Measurements from ENCODE around the gene GPR179.

GPR179 gene

DNA sequence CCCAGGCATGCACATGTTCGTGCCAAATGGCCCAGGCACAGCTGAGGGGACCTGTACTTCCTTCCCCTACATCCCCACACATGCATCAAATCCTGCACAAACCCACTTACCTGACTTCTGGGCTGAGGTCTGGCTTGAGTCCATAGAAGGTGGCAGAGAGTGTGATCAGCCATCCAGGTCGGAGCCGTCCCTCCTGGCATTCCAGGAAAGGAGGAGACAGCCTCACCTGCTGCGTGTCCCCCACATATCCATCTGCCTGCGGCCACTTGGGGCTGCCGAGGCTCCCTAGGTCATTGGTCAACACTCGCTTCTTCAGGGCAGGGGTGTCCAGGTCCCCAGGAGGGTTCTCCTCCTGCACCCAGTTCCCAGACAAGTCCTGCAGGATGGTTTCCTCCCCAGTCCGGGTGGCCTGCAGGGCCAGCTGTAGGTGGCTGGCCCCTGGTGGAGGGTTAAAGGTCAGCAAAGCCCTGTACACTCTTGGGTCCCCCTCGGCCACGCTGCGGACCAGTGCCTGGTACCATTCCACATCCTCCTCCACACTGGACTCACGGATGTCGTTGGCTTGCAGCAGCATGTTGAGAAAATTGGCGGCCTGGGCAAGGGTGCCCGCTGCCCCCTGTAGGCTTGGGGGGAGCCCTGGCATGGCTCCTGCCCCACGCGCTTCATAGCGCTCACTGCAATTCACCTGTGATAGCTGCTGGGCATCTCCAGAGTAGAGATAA is 709 bp downstream of the GPR179 start:
- DNase-seq = no peak

DNA sequence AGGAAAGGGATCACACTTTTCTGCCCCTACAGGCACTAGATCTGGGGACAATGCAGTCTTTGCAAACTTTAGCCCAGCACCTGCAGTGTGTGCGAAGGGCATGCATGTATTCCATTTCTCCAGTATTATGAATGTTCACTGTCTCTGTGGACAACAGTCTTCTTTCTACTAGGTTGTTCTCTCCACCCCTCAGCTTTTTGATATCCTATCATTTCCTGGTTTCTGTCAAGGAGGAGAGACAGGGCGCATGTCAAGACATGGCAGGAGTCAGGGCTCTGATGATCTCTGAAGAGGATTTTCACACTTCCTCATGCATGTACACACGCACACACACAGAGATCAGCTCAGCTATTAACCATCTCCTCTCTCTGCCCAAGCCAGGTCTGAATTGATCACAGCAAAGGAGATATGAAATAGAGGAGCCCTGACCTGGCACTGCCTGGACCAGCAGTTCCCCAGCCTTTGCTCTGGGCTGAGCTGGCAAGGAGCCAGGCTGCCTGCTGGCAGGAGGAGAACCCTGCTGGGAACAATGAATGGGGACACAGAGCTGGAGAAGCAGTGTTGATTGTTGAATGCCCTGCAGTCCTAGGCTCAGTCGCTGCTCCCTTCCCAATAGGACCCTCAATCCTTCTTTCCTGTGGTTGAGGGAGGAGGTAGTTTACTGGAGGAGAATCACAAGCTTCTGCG is 2.6 kb downstream of the GPR179 start:
- DNase-seq = no peak

DNA sequence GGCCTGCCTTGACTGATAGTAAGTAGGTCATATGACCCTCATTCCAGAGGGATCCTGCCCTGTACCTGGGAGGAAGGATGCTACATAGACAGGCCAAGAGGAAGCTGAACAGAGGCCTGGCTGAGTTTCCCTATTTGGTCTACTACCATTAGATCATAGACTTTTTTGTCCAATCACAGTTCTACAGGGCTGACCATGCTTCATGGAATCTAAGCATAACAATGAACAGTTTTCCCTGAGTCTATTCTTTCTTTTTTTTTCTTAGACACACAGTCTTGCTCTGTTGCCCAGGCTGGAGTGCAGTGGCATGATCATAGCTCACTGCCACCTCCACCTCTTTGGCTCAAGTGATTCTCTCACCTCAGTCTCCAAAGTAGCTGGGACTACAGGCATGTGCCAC is 3.9 kb downstream of the GPR179 start:
- DNase-seq = no peak

DNA sequence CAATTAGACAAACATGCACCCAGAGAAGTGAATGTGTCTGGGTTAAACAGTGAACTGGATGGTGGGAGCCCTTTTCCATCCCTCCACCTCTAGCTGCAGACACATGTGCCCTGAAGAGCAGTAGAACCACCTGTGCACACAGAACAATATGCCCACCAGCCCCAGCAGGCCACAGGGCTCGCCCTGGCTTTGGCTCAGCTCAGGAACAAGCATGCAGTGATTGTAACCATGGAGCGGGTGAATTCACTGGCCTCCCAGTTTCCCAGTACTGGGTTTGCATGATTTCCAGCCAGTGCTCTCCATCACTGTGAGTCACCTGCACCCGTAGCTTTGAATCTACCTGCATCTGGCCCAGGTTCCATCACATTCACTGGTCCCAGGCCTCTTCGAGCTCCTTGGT is 5.2 kb downstream of the GPR179 start:
- no peak for DNase-seq

DNA sequence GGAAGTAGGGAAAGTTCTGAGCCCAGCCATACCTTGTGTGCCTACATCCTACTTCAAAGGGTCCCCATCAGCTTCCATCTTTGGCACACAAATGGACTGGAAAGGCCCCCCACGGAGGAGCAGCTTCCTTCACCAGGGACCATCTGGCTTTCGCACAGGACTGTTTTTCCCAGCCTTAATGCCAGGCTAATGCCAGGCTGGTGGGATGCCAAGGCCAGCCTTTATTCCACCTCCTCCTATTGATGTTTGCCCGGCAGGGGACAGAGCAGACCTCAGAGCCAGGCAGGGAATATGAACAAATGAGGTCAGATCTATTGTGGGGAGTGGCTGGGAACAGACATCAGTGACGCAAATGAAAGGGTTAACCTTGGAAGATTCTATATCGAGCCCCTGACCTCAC is 5.7 kb downstream of the GPR179 start:
- DNase-seq = no peak

DNA sequence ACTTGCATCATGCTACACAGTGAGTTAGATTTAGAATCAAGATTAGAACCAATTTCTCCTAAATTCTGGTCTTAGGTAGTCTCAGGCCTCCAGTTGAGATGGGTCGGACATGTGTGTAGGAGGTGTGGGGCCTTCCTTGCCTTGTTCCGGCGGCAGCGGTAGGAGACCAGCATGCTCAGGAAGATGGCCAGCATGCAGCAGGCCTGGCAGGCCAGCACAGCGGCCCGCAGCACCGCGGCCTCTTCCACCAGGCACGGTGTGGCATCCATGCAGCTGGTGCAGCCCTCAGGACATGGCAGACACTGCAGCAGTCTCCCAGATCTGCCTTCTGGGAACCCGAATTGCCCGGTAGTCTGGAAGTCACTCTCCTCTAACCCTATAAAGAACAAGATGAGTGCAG is 6.9 kb downstream of the GPR179 start:
- no peak for DNase-seq

DNA sequence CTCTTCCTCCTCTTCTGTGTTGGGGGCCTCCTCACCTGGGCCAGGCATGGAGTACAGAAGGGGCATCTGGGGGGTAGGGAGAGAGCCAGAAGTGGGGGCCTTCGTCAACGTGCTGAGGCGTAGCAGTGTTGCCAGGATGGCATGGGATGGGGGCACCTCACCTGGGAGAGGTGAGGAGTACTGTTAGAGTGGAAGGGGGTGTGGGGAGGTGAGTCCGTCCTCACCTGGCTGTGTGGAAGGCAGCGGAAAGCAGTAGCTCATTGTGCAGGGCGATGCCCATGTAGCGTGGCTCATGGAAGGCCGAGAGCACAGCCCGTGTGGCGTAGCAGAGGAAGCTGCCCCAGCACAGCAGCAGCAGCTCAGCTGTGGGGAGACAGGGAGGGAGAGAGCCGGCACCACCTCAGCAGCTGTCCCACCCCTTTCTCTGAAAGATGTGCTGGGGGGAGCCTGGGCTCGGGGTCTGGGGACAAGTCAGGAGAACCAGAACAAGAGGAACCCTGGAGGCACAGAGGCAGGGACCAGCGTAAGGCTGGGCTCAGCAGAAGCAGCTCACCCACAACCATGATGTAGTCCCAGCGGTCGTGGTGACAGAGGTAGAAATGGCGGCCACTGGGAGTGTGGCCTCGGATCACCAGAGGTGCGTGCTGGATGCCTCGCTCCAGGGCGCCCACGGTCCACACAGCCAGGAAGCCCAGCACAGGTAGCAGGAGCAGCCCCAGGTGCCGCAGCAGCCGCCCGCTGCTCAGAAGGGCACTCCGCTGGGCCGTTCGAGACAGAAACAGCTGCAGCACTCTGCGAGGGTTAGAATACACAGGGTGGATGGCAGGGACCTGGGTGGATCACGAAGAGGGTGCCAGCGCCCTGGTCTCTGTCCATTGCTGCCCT is 9.0 kb downstream of the GPR179 start:
- DNase-seq = no peak

DNA sequence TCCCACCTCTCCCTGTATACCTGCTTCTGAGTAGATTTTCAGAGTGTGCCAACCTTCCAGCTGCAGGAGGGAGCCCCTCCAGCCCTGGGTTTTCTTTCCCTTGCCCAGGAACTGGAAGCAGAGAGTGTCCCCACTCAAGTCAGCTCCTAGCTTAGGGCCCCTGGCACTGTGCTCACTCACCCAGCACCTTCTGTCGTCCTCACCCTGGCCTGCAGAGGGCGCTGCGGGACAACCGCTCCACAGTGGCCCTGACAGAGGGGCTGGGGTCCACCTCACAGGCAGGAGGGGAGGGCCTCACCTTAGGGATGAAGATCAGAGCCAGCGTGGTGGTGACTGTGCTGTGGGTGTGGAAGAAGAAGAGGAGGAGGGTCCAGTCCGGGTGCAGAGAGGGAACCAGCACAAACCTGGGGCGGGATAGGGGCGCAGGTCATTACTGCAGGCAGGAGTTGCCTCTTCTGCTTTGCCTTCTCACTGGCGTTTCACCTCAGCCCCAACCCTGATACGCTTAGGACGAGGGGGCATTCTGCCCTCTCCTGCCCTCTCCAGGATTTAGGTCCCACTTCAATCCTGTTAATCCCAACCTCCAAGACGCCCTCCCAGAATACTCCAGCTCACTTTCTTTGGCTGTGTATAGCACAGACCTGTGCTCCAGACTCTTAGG is 10.0 kb downstream of the GPR179 start:
- DNase-seq = peak; percentile 42 to 67

DNA sequence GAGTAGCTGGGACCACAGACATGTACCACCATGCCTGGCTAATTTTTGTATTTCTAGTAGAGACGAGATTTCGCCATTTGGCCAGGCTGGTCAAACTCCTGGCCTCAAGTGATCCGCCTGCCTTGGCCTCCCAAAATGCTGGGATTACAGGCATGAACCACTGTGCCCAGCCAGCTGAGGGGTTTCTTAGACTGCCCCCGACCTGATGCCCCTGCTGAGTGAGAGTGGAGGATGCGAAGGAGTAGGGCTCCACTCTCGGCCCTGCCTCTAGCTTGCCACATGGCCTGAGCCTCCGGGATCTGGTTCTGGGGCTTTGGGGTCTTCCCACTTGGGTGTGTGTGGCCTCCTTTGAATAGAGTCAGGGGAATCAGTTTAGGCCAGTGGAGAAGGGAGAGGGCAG is 11.0 kb downstream of the GPR179 start:
- no peak for DNase-seq

DNA sequence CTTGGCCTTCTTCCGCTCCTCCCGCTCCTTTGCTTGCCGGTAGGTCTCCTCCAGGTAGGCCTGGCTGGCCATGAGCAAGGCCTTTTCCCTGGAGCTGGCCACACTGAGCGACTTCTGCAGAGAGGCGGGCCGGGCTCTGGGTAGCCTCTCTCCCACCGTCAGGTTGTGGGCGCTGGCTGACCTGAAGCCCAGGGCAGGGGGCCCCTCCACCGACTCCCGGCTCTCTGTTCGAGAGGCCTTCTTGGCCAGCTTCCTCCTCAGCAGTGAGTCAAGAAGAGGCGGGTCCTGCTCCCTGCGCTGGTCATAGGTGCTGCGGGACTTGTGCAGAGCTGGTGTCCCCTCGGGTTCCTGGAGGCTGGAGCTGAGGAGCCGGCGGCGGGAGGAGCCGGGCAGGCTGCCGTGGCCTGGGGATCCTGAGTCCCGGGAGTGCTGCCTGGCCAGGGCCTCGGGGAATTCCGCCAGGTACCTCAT is 12.8 kb downstream of the GPR179 start:
- DNase-seq = no peak

DNA sequence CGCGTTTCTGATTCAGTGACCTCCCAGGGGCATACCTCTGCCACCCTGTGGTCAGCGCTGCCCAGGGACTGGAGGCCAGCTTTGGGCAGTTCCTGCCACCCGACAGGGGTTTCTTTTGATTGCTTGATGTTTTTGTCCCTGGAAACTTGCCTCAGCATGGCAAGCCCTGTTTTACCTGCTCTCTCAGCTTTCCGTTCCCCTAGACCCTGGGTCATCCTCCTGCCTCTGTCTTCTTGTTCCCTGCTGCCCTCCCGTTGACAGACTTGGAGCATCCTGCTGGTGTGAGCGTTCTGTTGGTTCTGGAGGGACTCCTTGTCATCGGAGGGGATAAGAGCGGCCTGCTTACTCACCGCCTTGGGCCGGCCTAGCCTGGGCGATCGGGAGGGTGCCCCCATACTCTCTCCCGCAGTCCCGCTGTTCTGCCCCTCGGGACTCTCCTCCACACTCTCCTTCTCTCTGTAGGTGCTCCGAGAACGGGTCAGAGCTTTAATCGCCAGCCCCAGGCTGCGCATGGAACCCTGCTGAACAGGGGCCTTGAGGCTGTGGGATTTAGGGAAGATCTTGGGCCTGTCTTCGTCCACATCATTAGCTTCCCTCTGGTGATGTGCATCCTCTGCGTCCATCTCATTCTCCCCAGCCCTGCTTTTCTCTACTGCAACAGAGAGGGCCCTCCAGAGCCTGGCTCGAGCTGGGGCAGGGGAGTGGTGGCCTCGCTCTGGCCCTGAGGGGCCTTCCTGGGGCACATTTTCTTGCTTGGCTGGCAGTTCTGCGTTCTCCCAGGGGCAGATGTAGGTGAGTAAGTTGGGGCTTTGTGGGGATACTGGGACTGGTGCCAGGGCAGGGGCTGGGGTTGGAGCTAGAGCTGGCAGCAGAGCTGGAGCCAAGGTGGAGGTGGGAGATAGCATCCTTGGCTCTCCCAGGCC is 13.7 kb downstream of the GPR179 start:
- no peak for DNase-seq

DNA sequence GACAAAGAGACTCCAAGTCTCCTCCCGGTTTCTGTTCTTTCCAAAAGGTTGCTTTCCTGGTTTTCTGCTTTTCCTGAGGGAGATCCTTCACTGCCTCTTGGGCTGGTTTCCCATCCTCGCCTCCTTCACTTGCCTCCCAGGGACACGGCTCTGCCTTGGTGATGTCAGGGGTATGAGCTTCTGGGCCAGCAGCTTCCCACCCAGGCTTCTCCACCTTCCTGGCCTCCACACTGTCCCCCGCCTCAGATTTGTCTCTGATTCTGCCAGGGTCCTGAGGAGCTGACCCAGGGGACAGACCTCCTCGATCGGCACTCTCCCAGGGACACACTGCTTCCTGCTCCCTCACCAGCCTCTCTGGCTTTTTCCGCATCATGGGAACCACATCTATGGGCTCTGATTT is 14.5 kb downstream of the GPR179 start:
- DNase-seq = no peak

DNA sequence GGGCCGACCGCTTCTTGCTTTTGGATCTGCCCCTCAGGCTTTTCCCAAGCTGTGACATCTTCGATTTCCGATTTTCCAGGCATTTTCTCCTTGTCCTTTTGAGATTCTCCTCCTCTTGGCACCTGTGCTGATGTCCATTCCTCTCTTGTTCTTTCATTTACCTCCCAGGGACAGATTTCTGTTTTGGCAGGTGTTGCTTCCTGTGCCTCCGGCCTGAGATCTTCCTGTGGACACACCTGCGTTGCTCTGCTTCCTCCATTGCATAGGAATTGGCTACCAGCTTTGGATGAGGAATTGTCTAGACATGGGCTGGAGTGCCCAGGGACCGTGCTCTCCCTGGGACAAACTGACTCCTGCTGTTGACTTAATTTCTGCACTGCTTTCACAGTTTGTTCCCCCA is 15.1 kb downstream of the GPR179 start:
- DNase-seq = no peak

DNA sequence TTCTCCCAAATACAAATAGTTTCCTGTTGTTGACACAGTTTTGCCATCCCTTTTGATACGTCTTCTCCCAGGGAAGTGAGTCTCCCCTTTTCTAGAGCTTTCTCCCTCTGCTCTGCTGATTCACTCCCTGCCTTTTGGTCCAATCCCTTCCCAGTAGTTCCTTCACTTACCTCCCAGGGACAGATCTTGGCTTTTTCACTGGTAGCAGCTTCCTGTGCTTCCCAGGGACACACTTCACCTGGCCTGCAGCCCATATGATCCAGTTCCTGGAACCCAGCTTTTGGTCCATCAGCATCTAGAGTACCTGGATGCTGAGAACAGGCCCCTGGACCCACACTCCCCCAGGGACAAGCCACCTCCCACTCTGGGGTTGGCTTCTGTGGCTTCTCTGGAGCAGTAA is 15.8 kb downstream of the GPR179 start:
- DNase-seq = no peak

DNA sequence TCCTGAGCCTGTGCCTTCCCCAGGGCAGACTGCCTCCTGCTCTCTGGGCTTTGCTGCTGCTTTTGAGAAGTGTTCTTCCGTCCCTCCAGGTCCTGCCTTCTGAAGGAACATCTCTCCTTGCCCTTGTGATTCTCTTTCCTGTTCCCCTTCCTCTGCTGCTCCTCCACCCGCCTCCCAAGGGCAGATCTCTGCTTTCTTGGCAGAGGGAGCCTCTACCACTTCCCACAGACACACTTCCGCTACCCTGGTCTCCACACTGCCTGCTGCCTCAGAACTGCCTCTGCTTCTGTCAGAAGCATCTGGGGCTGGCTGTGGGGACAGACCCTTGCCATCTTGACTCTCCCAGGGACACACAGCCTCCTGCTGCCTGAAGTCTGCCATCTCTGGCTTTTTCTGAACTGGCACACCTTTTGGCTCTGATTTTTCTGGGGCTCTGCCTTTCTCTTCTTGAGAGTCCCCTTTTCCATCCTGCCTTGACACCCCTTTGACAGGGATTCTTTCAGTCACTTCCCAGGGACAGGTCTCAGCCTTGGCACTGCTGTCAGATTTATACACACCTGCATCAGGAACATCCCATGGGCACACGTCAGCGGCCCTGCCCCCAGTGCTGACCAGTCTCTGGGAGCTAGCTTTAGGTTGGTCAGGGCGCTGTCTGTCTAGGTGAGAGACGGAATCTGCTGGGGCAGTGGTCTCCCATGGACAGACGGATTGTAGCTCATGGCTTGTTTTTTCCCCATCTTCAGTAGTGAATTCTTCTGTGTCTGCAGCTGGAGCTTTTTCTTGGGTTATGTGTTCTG is 16.6 kb downstream of the GPR179 start:
- DNase-seq = no peak

DNA sequence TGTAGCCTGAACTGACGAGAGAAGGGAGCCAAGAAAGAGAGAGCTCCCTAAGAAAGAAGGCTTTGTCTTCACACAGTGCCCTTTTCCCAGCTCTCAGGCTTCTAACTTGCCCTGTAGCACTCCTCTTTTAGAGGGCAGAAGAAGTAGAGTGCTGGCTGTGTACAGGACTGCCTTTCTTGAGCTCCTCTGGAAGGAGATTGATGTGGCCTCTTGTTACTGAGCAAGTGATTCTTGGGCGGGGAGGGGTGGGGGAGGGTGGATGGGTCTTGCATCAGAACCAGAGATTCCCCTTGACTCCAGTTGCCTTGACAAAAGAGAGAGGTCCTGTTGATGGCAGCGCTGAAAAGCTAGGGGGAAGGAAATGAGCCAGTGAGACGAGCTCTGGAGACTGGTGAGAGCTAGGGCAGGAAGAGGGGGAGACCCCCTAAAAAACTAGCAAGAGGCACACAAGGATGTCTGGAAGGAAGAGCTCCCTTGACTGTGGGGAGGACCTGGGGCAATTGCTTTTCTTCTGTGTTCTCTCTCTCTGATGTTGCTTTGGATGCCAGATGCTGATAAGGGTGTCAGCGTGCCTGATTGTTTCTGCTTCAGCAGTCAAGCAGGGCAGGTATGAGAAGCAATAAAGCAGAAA is 18.4 kb downstream of the GPR179 start:
- no peak for DNase-seq

DNA sequence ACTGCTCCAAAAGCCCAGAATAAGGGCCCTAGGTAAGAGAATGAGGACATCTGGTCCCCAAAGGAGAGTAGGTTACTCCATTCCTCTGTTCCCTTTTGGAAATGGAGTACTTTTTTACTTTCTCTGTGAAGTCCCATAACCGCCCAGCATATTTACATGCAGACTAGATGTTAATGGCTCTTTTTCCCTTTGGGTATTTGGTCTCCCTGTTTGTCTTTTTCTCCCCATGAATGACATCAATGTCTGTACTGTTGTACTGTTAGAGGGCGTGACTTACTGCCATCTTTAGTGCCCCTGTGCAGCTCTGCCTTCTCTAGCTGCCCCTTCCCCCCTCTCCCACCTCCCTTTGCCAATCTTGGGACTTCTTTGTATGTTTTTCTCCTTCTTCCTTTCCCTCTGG is 19.0 kb downstream of the GPR179 start:
- DNase-seq = no peak

DNA sequence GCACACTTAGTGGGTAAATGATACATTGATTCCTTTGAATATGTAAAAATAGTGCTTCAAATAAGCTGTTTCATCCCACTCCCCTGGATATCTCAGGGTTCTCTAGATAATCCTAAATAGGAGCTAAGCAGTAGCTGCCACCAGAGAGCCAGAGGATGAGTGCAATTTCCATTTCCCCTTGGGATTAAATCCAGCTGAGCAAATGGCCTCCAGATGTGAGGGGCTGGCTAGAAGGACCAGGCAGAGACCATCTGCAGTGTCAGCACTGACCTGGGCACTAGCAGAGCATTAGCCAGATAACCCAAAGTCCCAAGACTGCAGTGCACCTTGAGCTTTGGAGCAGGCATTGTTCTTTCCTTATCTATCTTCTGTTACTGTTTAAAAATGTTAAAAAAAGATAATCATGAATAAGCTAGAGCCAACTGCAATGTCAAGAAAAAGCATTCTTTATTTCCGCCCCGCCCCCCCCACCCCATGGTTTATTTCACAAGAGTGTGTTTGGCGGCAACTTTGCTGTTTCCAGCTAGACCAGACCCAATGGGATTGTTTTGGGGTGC is 19.5 kb downstream of the GPR179 start:
- no peak for DNase-seq

DNA sequence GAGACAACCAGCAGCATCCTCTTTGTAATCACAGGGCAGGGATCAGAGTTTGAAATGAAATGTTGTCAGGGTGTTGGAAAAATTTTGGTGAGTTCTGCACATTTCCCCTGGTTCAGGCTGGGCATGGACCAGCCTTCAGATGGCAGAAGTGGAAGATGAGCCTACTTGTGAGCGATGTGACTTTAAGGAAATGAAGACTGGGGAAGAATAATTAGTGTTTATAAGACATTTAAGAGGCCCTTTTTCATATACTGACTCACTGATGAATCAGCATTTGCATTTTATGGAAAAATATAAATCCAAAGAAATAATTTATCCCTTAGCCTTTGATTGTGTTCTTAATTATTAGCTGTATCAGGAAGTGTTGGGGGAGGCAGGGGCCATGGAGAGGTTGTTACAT is 20.9 kb downstream of the GPR179 start:
- DNase-seq = no peak

DNA sequence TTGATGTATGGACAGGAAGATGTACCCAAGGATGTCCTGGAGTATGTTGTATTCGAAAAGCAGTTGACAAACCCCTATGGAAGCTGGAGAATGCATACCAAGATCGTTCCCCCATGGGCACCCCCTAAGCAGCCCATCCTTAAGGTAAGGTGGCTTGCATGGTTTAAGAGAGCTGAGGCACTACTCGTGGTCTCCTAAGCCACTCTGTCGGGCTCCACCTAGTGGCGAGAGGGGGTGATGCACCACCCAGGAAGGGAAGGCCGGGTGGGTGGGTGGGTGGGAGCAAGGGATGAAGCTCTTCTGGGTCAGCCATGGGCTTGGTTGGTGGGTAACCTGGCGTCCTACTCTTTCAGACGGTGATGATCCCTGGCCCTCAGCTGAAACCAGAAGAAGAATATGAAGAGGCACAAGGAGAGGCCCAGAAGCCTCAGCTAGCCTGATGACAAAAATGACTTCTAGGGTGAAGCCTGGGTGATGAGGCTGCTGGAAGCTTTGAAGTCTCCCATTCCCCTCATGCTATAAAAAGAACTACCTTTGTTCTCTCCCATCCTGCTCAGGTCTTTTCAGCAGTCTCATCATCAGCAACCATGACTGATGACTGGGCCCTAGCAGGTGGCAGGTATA is 21.5 kb downstream of the GPR179 start:
- DNase-seq = peak; percentile 80 to 81

Data from stimulated activated CD4-positive, alpha-beta T cell treated with anti-CD3 and anti-CD28 coated beads, Interleukin-2, amount 100 ng/mL, for 24 hours (primary cell).